Measurements from ENCODE around the gene LHX3.

- TF ChIP-seq CTCF (IDR thresholded peaks at IDR 0.05): no peak
- TF ChIP-seq POLR2A (IDR thresholded peaks at IDR 0.05): no peak
These were observed 3.7 kb upstream of the LHX3 start for GRCh38 chr9:136208675-136209074.
